ENCODE measurements around the gene RIN3.

- TF ChIP-seq POLR2A (IDR thresholded peaks at IDR 0.05) (no peak), CTCF (IDR thresholded peaks at IDR 0.05) (no peak)
Measured at GRCh38 chr14:92475451-92476187, 38.0 kb upstream of the RIN3 start.
